H1 (cell line): ENCODE data around the gene TP53. TPM values are rescaled to one million over a fixed set of nuclear protein-coding genes. Genes with fewer than 3 reads are reported as not detected.

Experiments
- CTCF ChIA-PET: fragments of 300-600 bp; sonication (Branson Sonifier 250); formaldehyde crosslinking; loops from one replicate; lab custom pipeline; 2021; ENCODE audit not compliant: partially characterized antibody; lab: Charles Lee
- POLR2A ChIA-PET: fragments of 300-600 bp; sonication (Branson Sonifier 250); formaldehyde crosslinking; loops from one replicate; lab custom pipeline; 2021; ENCODE audit warnings: inconsistent platforms; ENCODE audit not compliant: partially characterized antibody; lab: Charles Lee
- DNase-seq, 2 experiments: peaks; one replicate each; pipeline versions ENCODE4 v3.0.0 to v3.0.0-alpha.2; 2010 to 2022; ENCODE audit warnings: low spot score in 2 of 2, low read depth in 1 of 2, mixed read lengths in 1 of 2
- FAIRE-seq: peaks from 2 replicates; lab custom pipeline; 2011; peaks lifted over from hg19 to GRCh38; lab: Jason Lieb, UNC
- H2AFZ ChIP-seq: 2 replicates; pipeline ENCODE4 v1.8.1; 2012; ENCODE audit warnings: low read length, inconsistent platforms
- H2AK5ac ChIP-seq: 2 replicates; pipeline ENCODE4 v1.6.1; 2013; ENCODE audit warnings: low read depth, low read length
- H2BK120ac ChIP-seq: replicated peaks from 2 replicates; pipeline ENCODE3; 2013; ENCODE audit warnings: low read depth, low read length, inconsistent platforms
- H2BK12ac ChIP-seq: 2 replicates; pipeline ENCODE4 v1.6.1; 2013; ENCODE audit warnings: low read depth, low read length
- H2BK15ac ChIP-seq: 2 replicates; pipeline ENCODE4 v1.6.1; 2013; ENCODE audit warnings: low read length
- H2BK20ac ChIP-seq: 2 replicates; pipeline ENCODE4 v1.6.1; 2013; ENCODE audit warnings: low read length
- H2BK5ac ChIP-seq: 2 replicates; pipeline ENCODE4 v1.6.1; 2013; ENCODE audit warnings: low read depth, low read length
- H3K14ac ChIP-seq: 2 replicates; pipeline ENCODE4 v1.6.1; 2013; ENCODE audit warnings: inconsistent platforms; ENCODE audit not compliant: insufficient read length
- H3K18ac ChIP-seq: 2 replicates; pipeline ENCODE4 v1.6.1; 2013; ENCODE audit warnings: low read length; ENCODE audit errors: extremely low read depth
- H3K23ac ChIP-seq: 2 replicates; pipeline ENCODE4 v1.6.1; 2013; ENCODE audit warnings: inconsistent platforms; ENCODE audit not compliant: insufficient read length
- H3K23me2 ChIP-seq: 2 replicates; pipeline ENCODE4 v1.6.1; 2013; ENCODE audit warnings: low read depth, low read length
- H3K27ac ChIP-seq: 2 replicates; pipeline ENCODE4 v1.6.1; 2011; ENCODE audit warnings: low read depth, low read length, inconsistent platforms
- H3K27me3 ChIP-seq, 4 experiments: replicated peaks in 1 of 4; 1 replicate in 1 of 4; 2 replicates in 3 of 4; pipeline versions ENCODE4 v1.6.1 to v1.8.1; 2011 to 2013; ENCODE audit warnings: low read length in 3 of 4, mild to moderate bottlenecking in 3 of 4, inconsistent platforms in 2 of 4, mixed read lengths in 2 of 4, moderate library complexity in 1 of 4; ENCODE audit not compliant: control insufficient read depth in 3 of 4, insufficient read depth in 3 of 4; ENCODE audit errors: extremely low read depth in 1 of 4
- H3K36me3 ChIP-seq, 4 experiments: 2 replicates each; pipeline versions ENCODE4 v1.6.1 to v1.8.1; 2011 to 2013; ENCODE audit warnings: mild to moderate bottlenecking in 4 of 4, low read length in 3 of 4, moderate library complexity in 2 of 4, control low read depth in 1 of 4, inconsistent platforms in 1 of 4; ENCODE audit not compliant: insufficient read depth in 4 of 4, control insufficient read depth in 2 of 4
- H3K4ac ChIP-seq: replicated peaks from 2 replicates; pipeline ENCODE3; 2013; ENCODE audit warnings: low read length, low read depth, mixed read lengths, inconsistent platforms; ENCODE audit not compliant: insufficient read length
- H3K4me1 ChIP-seq, 4 experiments: replicated peaks in 1 of 4; 1 replicate in 1 of 4; 2 replicates in 3 of 4; pipeline versions ENCODE4 v1.6.1 to v1.8.1; 2011 to 2013; ENCODE audit warnings: low read length in 3 of 4, inconsistent platforms in 2 of 4, mixed read lengths in 1 of 4; ENCODE audit not compliant: insufficient read depth in 4 of 4, control insufficient read depth in 3 of 4
- H3K4me2 ChIP-seq, 2 experiments: 2 replicates each; pipeline versions ENCODE4 v1.6.1 to v1.8.1; 2011 to 2013; ENCODE audit warnings: low read depth in 2 of 2, low read length in 2 of 2, control low read depth in 1 of 2, inconsistent platforms in 1 of 2, mild to moderate bottlenecking in 1 of 2; ENCODE audit not compliant: insufficient read depth in 1 of 2
- H3K4me3 ChIP-seq, 4 experiments: fragments of 200-600, 300-600 bp in 1 of 4; sonication (generic), shearing (Covaris generic), sonication (Bioruptor Twin) in 1 of 4; 2 replicates each; pipeline versions ENCODE4 v1.5.1 to v1.8.1; 2011 to 2016; ENCODE audit warnings: low read length in 4 of 4, low read depth in 3 of 4, control low read depth in 2 of 4, inconsistent platforms in 2 of 4, mild to moderate bottlenecking in 2 of 4, mixed read lengths in 1 of 4, moderate library complexity in 1 of 4; ENCODE audit not compliant: insufficient read depth in 2 of 4; ENCODE audit errors: extremely low read depth in 1 of 4
- H3K56ac ChIP-seq: replicated peaks from 2 replicates; pipeline ENCODE3; 2013; ENCODE audit warnings: low read depth, mild to moderate bottlenecking, mixed read lengths, low read length, inconsistent platforms; ENCODE audit not compliant: insufficient read length
- H3K79me1 ChIP-seq: 2 replicates; pipeline ENCODE4 v1.6.1; 2013; ENCODE audit warnings: low read depth, low read length, control low read depth
- H3K79me2 ChIP-seq, 2 experiments: 2 replicates each; pipeline versions ENCODE4 v1.6.1 to v1.8.1; 2012 to 2013; ENCODE audit warnings: low read length in 2 of 2, mild to moderate bottlenecking in 2 of 2, inconsistent platforms in 1 of 2; ENCODE audit not compliant: insufficient read depth in 2 of 2, control insufficient read depth in 1 of 2
- H3K9ac ChIP-seq, 4 experiments: replicated peaks in 1 of 4; 1 replicate in 1 of 4; 2 replicates in 3 of 4; pipeline versions ENCODE4 v1.6.1 to v1.8.1; 2011 to 2013; ENCODE audit warnings: low read depth in 3 of 4, low read length in 3 of 4, control low read depth in 2 of 4, mild to moderate bottlenecking in 2 of 4, moderate library complexity in 2 of 4, inconsistent platforms in 1 of 4; ENCODE audit errors: extremely low read depth in 1 of 4
- H3K9me3 ChIP-seq, 2 experiments: 2 replicates each; pipeline versions ENCODE4 v1.6.1 to v1.8.1; 2012 to 2013; ENCODE audit warnings: mild to moderate bottlenecking in 2 of 2, moderate library complexity in 2 of 2, control low read depth in 1 of 2, inconsistent platforms in 1 of 2, low read depth in 1 of 2, low read length in 1 of 2, mixed read lengths in 1 of 2; ENCODE audit not compliant: insufficient read depth in 2 of 2
- H4K20me1 ChIP-seq, 2 experiments: replicated peaks in 1 of 2; 2 replicates each; pipeline versions ENCODE3 to v1.8.1; 2011 to 2013; ENCODE audit warnings: inconsistent platforms in 2 of 2, low read length in 2 of 2, mild to moderate bottlenecking in 1 of 2; ENCODE audit not compliant: insufficient read depth in 2 of 2, control insufficient read depth in 1 of 2
- H4K5ac ChIP-seq: 2 replicates; pipeline ENCODE4 v1.6.1; 2013; ENCODE audit warnings: low read length, low read depth, mixed read lengths, inconsistent platforms; ENCODE audit not compliant: insufficient read length
- H4K8ac ChIP-seq: 2 replicates; pipeline ENCODE4 v1.8.0; 2013; ENCODE audit warnings: mild to moderate bottlenecking, moderate library complexity, low read length, inconsistent platforms; ENCODE audit not compliant: insufficient read depth; ENCODE audit errors: extremely low read depth
- H4K91ac ChIP-seq: replicated peaks from 2 replicates; pipeline ENCODE3; 2013; ENCODE audit warnings: low read length, mixed read lengths, inconsistent platforms; ENCODE audit not compliant: insufficient read length
- FOSL1 ChIP-seq: IDR thresholded peaks from 2 replicates; pipeline ENCODE4 v1.6.1; 2011; ENCODE audit warnings: mild to moderate bottlenecking, low read depth, low read length, moderate library complexity; ENCODE audit not compliant: insufficient read depth
- NANOG ChIP-seq: IDR thresholded peaks from 2 replicates; pipeline ENCODE4 v1.6.1; 2011; ENCODE audit warnings: low read length, low read depth, mild to moderate bottlenecking, inconsistent platforms; ENCODE audit not compliant: insufficient read depth, poor library complexity, severe bottlenecking
- WGBS, 2 experiments: shearing (Covaris generic) in 1 of 2; methylation state at CpG; one replicate each; pipeline versions ENCODE4 v1.1.6 to v1.1.7; 2013 to 2015; ENCODE audit warnings: low lambda C conversion rate in 2 of 2, mixed read lengths in 2 of 2, inconsistent platforms in 1 of 2, low coverage in 1 of 2, missing lambda C conversion rate in 1 of 2; ENCODE audit not compliant: insufficient replicate concordance in 2 of 2, insufficient coverage in 1 of 2, insufficient read length in 1 of 2; ENCODE audit errors: extremely low coverage in 1 of 2, missing lambda C conversion rate in 1 of 2; 5-methylcytosine and 5-hydroxymethylcytosine counted together
- polyA plus RNA-seq, 7 experiments: library from polyadenylated mRNA; depleted of rRNA in 3 of 7; stranded (reverse) in 5 of 7; unstranded in 2 of 7; fragments of >200 nt in 5 of 7; fragments of 200-250 nt in 2 of 7; gene quantifications; 1 replicate in 5 of 7; 2 replicates in 1 of 7; 4 replicates in 1 of 7; pipeline versions ENCODE4 v1.2.1 to v1.2.3, GENCODE V29; 2011 to 2013; ENCODE audit warnings: missing spikeins in 2 of 7, mixed read lengths in 2 of 7
- total RNA-seq: library from RNA; stranded (reverse); fragmentation: NEBNext Ultra II Directional; extraction: Animal tissue kit (Norgen Biotek cat#: 25700); gene quantifications from 2 replicates; pipeline ENCODE4 v1.2.1, GENCODE V29; 2021
- TF ChIP-seq, protein P1 (sequence below): IDR thresholded peaks from 2 replicates; pipeline ENCODE4 v1.6.1; 2011; ENCODE audit warnings: low read length, improper control_type of control experiment

Gene TP53
- total and polyA plus RNA-seq, 2 of the 8 experiments (the other 6 are each of a cell fraction or from before 2014, with no cell fraction given), result 143 to 198 TPM

DNA sequence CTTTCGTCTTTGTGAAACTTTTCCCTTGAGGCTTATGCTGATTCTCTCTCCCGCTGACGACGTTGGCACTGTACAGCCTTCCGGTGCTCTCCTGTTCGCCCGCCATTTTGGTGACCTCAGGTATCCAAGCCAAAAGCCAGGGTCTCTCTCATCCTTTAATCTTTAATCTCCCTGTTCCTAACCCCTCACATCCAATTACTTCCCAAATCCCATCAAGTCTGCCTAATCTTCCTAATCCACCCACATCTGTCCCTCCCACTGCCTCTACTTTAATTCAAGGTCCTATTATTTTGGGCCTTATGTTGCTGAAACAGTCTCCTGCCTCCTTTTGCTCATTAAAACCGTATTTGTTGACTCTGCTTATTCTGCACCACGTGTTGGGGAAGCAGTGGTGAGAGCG is 8.3 kb upstream of the TP53 start:
- no peak overlapping the region for H3K23ac ChIP-seq
- no peaks in the 10 kb centered on the region for H3K79me2 ChIP-seq
- no peak overlapping the region for H4K5ac ChIP-seq
- H3K23me2 ChIP-seq, result no peaks in the 10 kb centered on the region
- H3K79me1 ChIP-seq, result no peaks in the 10 kb centered on the region
- H2BK20ac ChIP-seq, result no peak overlapping the region
- no peak overlapping the region for H2AFZ ChIP-seq
- H3K4me1 ChIP-seq, result no peaks in the 10 kb centered on the region
- CTCF ChIA-PET, result interaction anchor here (1.3 kb wide), 1 partner anchor 63 kb away, joined by 3 read pairs; no protein-coding TSS in a partner anchor
- TF ChIP-seq, protein P1, sequence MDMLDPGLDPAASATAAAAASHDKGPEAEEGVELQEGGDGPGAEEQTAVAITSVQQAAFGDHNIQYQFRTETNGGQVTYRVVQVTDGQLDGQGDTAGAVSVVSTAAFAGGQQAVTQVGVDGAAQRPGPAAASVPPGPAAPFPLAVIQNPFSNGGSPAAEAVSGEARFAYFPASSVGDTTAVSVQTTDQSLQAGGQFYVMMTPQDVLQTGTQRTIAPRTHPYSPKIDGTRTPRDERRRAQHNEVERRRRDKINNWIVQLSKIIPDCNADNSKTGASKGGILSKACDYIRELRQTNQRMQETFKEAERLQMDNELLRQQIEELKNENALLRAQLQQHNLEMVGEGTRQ, result no peak
- no peak for TF ChIP-seq NANOG
- TF ChIP-seq FOSL1, result no peak
- H3K4me3 ChIP-seq, result no peak overlapping the region
- POLR2A ChIA-PET, result interaction anchor here (0.9 to 58.0 kb wide), 2 partner anchors 8 to 55 kb away, joined by 5 to 2272 read pairs; partner anchors contain the start of genes ATP1B2, FXR2, SAT2 and SHBG
- no peak overlapping the region for H3K9ac ChIP-seq
- H3K18ac ChIP-seq, result no peak overlapping the region
- no peak overlapping the region for H3K4me2 ChIP-seq
- H2AK5ac ChIP-seq, result no peak overlapping the region
- no peaks in the 10 kb centered on the region for H3K27me3 ChIP-seq
- no peak overlapping the region for H3K56ac ChIP-seq
- no peak overlapping the region for H3K4ac ChIP-seq
- no peak overlapping the region for H3K27ac ChIP-seq
- no peak overlapping the region for H2BK120ac ChIP-seq
- no peak overlapping the region for H4K8ac ChIP-seq
- no peak for DNase-seq
- H3K14ac ChIP-seq, result no peak overlapping the region
- H4K91ac ChIP-seq, result no peak overlapping the region
- no peak overlapping the region for H2BK12ac ChIP-seq
- H2BK15ac ChIP-seq, result no peak overlapping the region
- no peaks in the 10 kb centered on the region for H4K20me1 ChIP-seq
- peaks cover 2 to 5% (median 4%) of the 10 kb centered on the region in 4 experiments; a peak in 4 of 8 replicates for H3K36me3 ChIP-seq
- WGBS, 2 experiments, result 88% methylated on average over 10 of the region's 10 CpGs; no CpG with 5 or more reads in 1 of the 2 experiments
- H3K9me3 ChIP-seq, result no peaks in the 10 kb centered on the region
- FAIRE-seq, result no peak
- H2BK5ac ChIP-seq, result no peak overlapping the region
